Measurements from ENCODE around the gene GALNT2.

Gene GALNT2

GRCh38 chr1:230136453-230137336 lies 69.7 kb downstream of the GALNT2 start:
- no peak for DNase-seq

DNA sequence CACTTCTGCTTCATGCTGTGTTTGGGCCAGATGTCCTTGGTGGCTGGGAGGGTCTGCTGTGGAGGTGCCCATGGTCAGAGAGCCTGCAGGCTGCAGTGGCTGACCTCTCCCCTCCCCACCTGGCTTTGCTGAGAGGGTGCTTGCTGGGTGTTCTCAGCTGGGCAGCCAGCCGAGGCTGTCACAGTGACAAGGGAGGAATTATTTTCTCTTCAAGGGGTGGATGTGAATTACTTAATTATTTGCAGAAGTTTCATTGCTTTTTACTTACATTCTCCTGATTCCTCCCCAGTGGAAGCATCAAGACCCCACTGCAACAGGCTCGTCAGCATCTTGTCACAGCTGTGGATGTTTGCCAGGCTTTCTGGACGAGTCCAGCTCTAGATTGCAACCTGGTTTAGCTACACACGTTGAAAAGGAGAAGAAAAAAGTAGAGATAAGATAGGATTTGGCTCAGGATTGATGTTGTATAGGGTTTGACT lies 70.3 kb downstream of the GALNT2 start:
- DNase-seq, result no peak

DNA sequence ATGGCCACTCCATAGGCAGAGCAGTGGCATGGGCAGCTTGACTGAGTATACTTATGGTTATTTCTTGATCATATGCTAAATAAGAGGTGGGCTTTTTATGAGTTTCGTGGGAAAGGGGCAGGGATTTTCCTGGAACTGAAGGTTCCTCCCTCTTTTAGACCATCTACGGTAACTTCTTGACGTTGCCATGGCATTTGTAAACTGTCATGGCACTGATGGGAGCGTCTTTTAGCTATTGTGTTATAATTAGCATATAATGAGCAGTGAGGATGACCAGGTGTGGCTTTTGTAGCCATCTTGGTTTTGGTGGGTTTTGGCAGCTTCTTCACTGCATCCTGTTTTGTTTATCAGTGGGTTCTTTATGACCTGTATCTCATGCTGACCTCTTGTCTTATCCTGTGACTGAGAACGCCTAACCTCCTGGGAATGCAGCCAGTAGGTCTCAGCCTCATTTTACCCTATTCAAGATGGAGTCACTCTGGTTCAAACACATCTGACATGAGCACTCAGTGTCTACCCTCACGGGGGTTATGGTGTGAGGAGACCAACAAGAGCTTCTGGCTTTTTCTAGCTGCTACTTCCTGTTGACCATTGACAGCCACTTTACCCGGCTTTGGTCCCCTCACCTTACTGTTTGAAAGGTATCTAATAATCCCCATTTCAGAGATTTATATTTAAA lies 71.7 kb downstream of the GALNT2 start:
- no peak for DNase-seq

DNA sequence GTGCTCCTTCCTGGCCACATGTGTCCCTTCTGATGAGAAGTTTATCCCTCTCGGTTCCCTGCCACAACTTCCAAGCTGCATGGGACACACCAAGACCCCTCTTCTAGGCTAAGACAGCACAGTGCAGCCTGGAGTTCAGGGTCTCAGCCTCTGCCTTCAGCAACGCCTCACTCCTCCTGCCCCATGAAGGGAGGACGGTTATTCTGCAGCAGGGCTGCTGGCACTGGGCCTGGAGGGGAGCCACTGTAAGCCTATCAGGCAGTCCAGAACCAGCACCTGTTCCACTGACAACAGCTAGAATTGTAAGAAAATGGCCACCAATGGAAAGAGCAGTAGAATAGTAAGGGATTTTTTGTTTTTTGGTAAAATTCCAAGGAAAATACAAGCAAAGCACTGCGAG lies 72.3 kb downstream of the GALNT2 start:
- DNase-seq, result no peak

DNA sequence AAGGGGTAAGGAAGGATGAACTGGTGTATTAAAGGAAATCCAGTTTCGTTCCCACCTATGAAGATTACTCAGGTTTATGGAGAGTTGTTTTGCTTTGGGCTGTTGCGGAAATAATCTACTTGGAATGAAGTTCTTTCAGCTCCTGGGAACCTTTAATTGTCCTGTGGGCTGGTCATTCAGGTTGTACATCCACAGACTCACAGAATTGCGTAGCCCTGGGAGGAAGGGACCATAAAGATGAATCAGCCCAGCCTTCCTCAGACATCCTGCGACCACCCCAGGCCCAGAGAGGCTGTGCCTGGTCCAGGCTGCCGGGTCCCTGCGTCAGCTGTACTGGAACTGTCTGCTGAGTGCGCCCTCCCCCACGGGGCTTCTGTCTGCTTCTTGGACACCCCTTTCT lies 72.7 kb downstream of the GALNT2 start:
- no peak for DNase-seq

DNA sequence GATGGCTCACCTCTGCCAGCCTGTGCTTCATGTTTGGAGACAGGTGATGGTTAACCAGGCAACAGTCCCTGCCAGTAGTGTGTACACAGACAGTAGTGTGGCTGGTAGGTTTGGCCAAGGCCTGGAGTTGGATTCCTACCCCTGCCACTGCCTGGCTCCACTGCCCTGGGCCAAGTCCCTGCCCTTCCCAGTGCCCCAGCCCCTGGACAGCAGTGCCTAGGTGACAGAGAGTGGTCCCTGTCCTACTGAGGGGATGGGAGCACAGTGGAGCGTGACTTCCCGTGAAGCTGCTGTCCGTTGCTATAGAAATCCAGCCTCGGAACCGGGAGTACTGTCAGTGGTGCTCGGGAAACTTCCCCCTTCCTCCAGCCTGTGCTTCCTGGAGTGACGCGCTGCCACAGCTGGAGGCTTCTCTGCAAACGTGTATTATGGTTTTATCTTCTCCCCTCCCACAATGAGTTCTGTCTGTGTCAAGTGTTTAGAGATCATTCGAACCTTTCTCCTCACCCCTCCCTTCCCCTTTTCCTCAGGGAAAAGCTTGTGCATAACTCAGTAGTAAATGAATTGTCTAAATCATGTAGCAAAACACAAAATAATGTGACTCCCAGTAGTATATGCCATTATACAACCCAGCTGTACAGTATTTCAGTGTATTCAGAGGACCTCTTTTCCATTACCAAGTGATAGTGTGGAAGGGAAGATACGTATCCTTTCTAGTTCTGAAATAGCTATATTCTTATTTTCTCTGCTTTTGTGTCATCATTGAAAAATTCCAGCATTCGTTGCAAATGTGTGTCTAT lies 73.4 kb downstream of the GALNT2 start:
- no peak for DNase-seq

GRCh38 chr1:230141021-230141648 lies 74.1 kb downstream of the GALNT2 start:
- no peak for DNase-seq

- no peak for DNase-seq
Observed at GRCh38 chr1:230141797-230142607, 75.0 kb downstream of the GALNT2 start.

- DNase-seq, result no peak
Observed at GRCh38 chr1:230142608-230143210, 75.7 kb downstream of the GALNT2 start.

GRCh38 chr1:230143534-230143933 lies 76.5 kb downstream of the GALNT2 start:
- DNase-seq, result no peak

GRCh38 chr1:230144010-230144614 lies 77.1 kb downstream of the GALNT2 start:
- DNase-seq, result no peak

DNA sequence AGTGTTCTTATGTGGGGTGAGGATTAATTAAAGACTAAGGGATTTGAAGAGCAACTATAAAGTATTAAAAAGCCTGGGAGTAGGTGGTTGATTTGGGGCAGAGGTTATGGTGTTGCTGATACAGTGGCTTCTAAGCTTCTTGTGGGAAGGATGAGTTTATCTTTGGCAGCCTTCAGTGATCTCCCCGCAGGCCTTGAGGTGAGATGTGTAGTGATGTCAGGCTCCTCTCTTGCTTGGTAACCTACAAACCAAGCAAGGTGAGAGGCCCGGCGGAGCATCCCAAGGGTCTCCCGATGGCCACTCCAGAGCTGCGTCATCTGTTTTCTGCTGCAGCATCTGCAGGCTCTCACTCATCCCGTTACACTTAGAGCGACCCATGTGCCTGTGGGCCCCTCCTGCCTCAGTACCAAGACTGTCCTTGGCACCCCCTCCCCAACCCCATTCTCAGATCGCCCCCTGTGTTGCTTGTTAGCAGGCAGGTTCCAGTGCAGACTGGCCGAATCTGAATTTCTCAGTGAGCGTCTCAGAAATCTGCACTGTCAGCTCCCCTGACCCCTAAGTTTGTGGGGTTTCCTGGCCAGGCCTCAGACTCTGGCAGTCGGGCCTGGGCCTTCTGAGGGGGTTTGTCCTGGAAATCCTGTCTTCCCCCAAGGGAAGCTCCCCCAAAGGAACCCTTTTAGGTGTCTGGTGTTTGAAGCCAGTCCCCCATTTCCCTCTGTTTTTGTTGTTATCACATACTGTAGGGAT lies 77.9 kb downstream of the GALNT2 start:
- no peak for DNase-seq

DNA sequence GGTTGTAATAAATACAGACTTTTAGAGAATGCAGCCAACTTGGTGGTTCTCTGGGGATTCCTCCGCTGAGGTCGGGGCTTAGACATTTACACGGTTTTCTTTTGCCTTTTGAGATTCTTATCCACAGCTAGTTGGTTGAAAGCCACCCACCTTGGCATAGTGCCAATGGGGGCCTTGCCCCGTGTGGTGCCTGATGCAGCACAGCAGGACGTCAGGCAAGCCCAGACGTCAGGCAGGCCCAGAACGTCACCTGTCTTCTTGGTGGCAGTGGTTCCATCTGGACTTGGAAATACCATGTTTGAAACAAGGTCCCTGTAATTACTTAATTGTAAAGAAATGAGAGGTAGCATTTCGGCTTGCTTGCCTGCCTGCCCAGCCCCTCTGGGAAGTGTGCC lies 78.5 kb downstream of the GALNT2 start:
- no peak for DNase-seq

DNA sequence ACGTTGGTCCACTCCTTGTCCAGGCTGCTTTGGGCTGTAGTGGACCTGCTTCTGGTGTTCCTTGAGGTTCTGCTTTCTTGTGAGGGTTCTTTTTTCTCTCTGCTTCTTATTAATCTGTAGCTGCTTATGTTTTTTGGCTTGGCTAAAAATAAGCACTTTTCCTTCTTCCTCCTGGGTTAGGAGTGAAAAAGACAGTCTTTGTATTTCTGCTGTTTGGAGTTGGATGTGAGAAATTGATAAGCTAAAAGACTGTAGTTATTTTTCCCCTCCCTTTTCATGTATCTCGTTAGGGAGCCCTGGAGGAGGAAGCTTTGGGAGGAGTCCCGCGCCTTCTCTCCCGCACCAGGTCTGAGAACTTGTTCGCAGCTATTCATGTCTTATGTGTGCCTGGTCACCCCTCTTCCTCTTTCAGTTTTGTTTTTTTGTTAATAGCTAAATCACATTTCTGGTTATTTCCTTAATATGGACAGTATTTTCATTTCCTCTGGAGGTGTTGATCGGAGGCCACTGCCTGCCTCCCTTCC lies 79.0 kb downstream of the GALNT2 start:
- no peak for DNase-seq

DNA sequence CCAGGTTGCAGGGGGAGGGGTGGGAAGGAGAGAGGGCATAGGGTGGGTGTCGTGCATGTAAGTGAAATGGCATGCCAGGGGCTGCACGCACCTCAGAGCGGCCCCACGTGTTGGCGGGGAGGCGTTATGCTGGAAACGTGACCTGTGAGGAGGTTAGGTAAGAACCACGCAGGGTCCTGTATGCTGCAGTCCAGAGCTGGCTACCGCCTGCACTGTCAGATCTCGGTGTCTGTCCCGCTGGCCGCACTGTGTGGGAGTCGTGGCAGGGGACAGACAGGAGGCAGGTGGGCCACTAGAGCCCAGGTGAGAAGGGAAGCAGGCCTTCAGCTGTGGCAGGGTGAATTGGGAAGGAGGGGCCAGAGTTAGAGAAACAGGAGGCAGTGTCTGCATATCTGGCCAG lies 79.7 kb downstream of the GALNT2 start:
- no peak for DNase-seq

DNA sequence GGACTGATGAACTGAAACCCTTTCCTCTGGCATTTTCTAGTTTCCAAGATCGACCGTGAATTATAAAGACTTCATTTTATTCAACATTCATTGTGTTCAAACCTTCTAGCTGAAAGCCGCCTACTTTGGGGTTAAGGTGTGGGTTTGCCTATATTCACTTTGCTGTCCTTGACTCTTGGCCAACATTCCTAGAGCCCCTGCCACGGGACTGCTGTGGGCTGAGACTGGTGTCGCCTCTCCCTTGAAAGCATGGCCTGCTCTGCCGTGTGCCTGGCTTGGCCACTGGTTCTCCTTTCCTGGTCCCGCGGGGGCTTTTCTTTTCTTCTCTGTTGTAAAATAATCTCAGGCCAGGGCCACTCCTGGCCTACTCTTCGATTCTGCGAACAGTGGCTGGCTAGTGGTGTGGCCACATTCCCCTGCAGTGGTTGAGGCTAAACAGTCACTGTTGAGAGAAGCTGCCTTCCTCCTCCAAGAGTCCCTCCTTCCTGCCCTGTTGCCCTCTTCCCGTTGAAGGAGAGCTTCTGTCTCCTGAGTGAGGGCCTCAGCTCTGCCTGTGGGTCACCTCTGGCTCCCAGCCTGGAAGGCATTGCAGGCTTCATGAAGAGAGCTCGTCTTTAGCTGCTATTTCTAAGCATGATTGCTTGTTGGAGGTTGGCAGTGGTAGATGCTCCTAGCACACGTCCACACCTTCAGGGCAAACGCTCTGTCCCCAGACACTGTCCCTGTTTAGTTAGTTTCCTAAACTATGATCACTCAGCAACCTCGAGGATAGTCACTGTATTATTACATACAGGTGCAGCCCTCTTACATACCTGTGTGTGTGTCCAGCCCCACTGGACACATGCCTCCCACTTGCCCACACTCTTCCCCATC lies 80.5 kb downstream of the GALNT2 start:
- no peak for DNase-seq

GRCh38 chr1:230148126-230148652 lies 81.2 kb downstream of the GALNT2 start:
- no peak for DNase-seq

DNA sequence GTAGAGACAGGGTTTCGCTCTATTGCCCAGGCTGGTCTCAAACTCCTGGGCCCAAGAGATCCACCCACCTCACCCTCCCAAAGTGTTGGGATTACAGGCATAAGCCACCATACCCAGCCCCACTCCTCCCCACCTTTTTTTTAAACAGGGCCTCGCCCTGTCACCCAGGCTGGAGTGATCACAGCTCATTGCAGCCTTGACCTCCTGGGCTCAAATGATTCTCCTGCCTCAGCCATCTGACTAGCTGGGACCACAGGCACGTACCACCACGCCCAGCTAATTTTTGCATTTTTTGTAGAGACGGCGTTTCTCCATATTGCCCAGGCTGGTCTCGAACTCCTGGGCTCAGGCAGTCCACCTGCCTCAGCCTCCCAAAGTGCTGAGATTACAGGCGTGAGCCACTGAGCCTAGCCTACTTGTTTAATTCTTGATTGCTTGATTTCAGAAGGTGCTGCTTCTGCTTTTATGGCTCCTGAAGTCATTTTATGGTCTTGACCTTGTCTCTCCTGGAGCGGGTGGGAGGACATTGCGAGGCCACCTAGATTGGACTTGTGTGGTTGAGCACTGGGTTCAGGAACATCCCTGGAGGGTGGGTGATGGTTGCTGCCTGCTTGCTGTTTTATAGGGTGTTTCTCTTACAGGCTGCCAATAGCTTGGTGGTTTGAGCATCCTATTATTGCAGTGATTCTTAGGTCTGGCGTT lies 81.9 kb downstream of the GALNT2 start:
- no peak for DNase-seq
